Esophagus muscularis mucosa (tissue), 3 donors: Measurements from ENCODE around the gene STIMATE.

Source experiments
- CTCF ChIP-seq, 3 experiments: fragments of 200-600 bp in 2 of 3; fragments of 450-650 bp in 1 of 3; sonication (generic) in 2 of 3; IDR thresholded peaks; one replicate each; pipeline ENCODE4 v1.5.1; 2017 to 2019; ENCODE audit warnings: antibody characterized with exemption in 3 of 3, mild to moderate bottlenecking in 2 of 3, moderate library complexity in 1 of 3
- POLR2A ChIP-seq: fragments of 450-650 bp; IDR thresholded peaks from one replicate; pipeline ENCODE4 v1.6.1; 2017; ENCODE audit warnings: antibody characterized with exemption, moderate library complexity, mild to moderate bottlenecking, low read depth

- TF ChIP-seq POLR2A = no peak
- no peak for TF ChIP-seq CTCF (IDR thresholded peaks at IDR 0.05)
Measured at GRCh38 chr3:52879581-52879980, 17.8 kb downstream of the STIMATE start.
